HG02678 (cell line): ENCODE results near the gene HPCAL1.
A peak's percentile ranks its signal among the peaks of the same experiment; 100 is the strongest.
"Not testable (repeated sequence)": the region's sequence is repeated elsewhere in the genome, so short reads cannot be mapped to it uniquely, and the experiment has no call there.

Experiments used
- ATAC-seq: cut with Tn5 transposase; IDR thresholded peaks from one replicate; pipeline ENCODE4 v1.9.1; 2021; ENCODE audit warnings: mild to moderate bottlenecking, moderate library complexity; ENCODE audit not compliant: unreplicated experiment

Gene HPCAL1

GRCh38 chr2:10433947-10434885, 131.5 kb downstream of the HPCAL1 start:
- no peak for ATAC-seq

- peak; percentile 73 for ATAC-seq
Measured at GRCh38 chr2:10434886-10435819, 132.4 kb downstream of the HPCAL1 start.

- ATAC-seq: no peak
Measured at GRCh38 chr2:10435820-10436204, 133.1 kb downstream of the HPCAL1 start.

- ATAC-seq: no peak
Measured at GRCh38 chr2:10436583-10437110, 133.9 kb downstream of the HPCAL1 start.

DNA sequence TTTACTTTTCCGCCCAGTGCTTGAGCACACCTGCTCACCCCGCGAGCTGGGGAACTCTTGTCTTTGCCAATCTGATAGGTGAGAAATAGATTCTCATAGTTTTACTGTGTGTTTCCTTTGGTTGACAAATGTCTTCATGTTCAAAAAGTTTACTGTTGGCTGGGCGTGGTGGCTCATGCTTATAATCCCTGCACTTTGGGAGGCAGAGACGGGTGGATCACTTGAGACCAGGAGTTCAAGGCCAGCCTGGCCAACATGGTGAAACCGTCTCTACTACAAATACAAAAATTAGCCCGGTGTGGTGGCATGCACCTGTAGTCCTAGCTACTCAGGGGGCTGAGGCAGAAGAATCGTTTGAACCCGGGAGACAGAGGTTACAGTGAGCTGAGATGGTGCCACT, 135.1 kb downstream of the HPCAL1 start:
- no peak for ATAC-seq

- no peak for ATAC-seq
Measured at GRCh38 chr2:10438688-10439087, 136.0 kb downstream of the HPCAL1 start.

DNA sequence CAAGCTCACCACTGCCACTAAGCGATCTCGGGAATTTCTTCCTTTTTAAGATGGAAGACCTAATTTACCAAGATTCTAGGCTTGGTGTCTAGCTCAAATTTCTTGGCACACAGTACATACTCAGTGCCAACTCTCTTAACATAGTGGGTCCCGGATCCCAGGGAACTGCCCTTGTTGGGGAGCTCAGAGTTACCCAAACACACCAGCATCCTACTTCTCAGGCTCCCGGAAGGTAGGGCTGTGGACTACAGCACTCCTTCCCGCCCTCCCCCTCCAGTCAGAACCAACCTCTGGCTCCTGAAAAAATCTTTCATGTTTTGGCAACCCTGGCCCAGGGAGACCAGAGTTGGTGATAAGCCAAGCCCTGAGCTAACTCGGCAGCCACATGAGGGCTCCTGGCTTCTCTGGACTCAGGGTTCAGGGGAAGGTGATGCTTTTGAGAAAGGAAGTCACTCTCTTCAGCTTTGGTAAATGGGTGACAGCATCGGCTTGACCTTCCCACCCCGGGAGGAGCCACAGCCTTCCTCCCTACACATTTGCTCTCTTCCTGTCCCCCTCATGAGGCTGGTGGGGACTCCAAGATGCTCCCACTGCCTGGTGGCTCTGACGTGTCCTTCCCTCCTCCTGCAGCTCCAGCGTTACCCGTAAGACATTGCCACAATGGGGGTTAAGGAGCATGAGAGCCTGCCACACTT, 136.6 kb downstream of the HPCAL1 start:
- no peak for ATAC-seq

DNA sequence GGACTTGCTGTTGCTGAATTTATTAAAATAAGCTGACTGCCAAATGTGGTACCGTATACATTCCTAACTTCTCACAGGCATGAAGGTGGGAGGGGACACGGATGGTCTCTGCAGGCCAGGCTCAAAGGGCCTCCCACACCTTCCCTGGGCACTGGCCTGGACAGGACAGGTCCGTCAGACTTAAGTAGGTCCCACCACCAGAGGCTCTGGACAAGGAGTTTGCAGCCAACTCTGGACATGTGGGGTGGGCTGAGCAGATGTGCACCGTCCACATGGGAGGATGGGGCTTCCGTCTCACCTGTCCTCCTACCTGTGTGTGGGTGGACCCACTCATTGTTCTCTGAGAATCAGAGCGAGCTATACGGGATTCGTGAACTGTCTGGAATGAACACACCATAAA, 137.3 kb downstream of the HPCAL1 start:
- ATAC-seq: no peak

GRCh38 chr2:10440736-10441135, 138.0 kb downstream of the HPCAL1 start:
- no peak for ATAC-seq

DNA sequence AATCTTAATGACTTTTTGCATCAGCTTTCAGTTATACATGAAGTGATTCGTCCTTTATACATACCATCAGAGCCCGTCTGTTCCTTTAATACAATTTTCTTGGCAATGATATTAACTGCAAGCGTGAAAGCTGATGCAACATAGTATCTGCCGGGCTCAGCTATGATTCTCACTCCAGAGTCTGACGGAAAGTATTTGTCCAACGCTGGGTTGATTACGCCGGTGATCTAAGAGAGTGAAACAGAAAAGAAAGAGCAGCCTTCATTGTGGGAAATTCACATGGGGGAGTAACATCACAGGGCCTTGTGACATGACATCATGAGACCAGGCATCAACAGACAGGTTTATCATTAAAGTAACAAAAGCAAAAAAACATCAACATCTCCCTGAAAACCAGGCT, 139.2 kb downstream of the HPCAL1 start:
- ATAC-seq: no peak

DNA sequence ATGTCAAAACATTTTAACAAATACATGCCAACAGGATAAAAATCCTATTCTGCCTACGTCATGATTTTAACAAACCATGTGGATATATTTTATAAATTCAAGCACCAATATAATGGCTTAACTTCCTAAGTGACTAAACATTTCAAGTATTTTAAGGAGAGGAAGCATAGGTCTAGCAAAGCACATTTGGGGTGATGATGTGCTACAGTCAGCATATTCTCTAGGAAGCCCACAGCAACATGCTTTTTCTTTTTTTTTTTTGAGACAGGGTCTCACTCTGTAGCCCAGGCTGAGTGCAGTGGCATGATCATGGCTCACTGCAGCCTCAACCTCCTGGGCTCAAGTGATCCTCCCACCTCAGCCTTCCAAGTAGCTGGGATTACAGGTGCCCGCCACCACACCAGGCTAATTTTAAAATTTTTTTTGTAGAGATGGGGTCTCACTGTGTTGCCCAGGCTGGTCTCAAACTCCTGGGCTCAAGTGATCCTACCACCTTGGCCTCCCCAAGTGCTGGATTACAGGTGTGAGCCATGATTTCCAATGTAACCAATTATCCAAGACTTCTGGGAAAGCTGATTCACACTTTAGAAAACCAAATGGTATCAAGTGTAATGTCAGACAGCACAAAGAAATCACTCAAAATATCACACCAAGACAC, 139.9 kb downstream of the HPCAL1 start:
- not testable (repeated sequence) for ATAC-seq

DNA sequence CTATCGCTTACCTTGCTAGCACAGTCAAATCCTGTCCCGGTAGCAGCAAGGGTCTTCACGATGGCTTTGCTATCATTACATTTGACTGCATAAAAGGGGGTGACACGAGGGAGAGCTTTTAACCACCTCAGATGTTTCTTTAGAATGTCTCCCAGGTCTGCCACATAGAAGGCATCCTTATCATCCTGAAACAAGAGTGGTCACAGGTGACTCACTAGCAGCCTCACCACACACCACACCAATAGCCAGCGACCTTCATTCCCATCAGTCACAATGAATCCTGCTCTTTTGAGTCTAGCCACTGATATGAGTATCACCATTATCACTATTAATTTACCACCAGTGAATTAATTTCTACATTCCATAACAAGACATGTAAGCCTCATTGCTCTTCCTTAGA, 141.8 kb downstream of the HPCAL1 start:
- ATAC-seq: no peak

GRCh38 chr2:10446631-10447030, 143.9 kb downstream of the HPCAL1 start:
- no peak for ATAC-seq

DNA sequence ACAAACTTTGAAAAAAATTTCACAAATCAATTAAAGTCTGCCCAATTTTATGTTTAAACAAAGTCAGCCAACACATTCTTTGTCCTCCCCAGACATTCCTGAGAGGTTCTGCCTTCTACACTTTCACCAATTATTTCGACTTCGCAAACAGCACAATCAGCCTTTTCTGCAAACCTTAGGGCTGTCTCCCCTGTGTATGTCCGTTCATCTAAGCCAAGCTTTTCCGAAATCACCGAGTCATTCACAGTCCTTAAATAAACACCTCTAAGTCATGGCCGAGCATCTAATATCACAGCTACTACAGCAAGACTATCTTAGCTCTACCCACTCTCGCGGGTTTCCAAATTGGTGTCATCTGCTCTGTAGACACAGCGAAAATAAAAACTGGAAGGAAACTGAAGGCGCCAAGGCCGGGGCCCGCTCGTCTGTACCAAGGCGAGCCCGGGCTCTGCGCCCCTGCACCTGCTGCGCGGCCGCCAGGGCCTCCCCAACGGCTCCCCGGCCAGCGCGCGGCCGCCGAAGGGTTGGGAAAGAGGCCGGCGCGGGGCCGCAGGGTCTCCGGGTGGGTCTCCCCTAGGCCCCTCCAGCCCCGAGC, 144.7 kb downstream of the HPCAL1 start:
- ATAC-seq: peak; percentile 33

GRCh38 chr2:10447895-10448575, 145.3 kb downstream of the HPCAL1 start, which contains the start of gene ODC1:
TSS of gene ODC1 (minus strand) at chr2:10448327. CDS start at chr2:10445032, 3,295 bp downstream.
- ATAC-seq: peak; percentile 77

- ATAC-seq: peak; percentile 59
Measured at GRCh38 chr2:10448576-10449485, 146.1 kb downstream of the HPCAL1 start.

- ATAC-seq: no peak
Measured at GRCh38 chr2:10449486-10449831, 146.8 kb downstream of the HPCAL1 start.
